WTC11 (cell line): Measurements from ENCODE around the gene BCL11B. TPM values are rescaled to one million over a fixed set of nuclear protein-coding genes. Genes with fewer than 3 reads are reported as not detected.

Experiments
- ATAC-seq: fragments of 200-7000 bp; cut with Tn5 transposase; 2 replicates; pipeline ENCODE4 v1.10.0; 2021; ENCODE audit warnings: mild to moderate bottlenecking, moderate library complexity
- CTCF ChIA-PET: fragments of 300-600 bp; sonication (Branson Sonifier 250); formaldehyde crosslinking; loops from one replicate; lab custom pipeline; 2021; ENCODE audit warnings: antibody characterized with exemption; lab: Charles Lee
- POLR2A ChIA-PET: fragments of 350-600 bp; sonication (Branson Sonifier 250); formaldehyde crosslinking; loops from one replicate; lab custom pipeline; 2021; ENCODE audit warnings: antibody characterized with exemption; lab: Charles Lee
- DNase-seq: peaks from one replicate; pipeline ENCODE4 v3.0.0; 2021; ENCODE audit warnings: low spot score
- H3K27ac Mint-ChIP-seq: 2 replicates; pipeline ENCODE4 v1.8.0; 2021; ENCODE audit warnings: mixed read lengths
- H3K27me3 Mint-ChIP-seq: 2 replicates; pipeline ENCODE4 v1.8.0; 2021; ENCODE audit warnings: low read depth, mild to moderate bottlenecking, moderate library complexity, mixed read lengths
- H3K36me3 Mint-ChIP-seq: 2 replicates; pipeline ENCODE4 v1.8.0; 2021; ENCODE audit warnings: mixed read lengths
- H3K4me1 Mint-ChIP-seq: 2 replicates; pipeline ENCODE4 v1.8.0; 2022; ENCODE audit warnings: mixed read lengths
- H3K4me3 Mint-ChIP-seq: 2 replicates; pipeline ENCODE4 v1.8.0; 2021; ENCODE audit warnings: mild to moderate bottlenecking, moderate library complexity, mixed read lengths
- H3K9me3 Mint-ChIP-seq: 2 replicates; pipeline ENCODE4 v1.8.0; 2021; ENCODE audit warnings: mixed read lengths
- AFF4 ChIP-seq: sonication (generic); formaldehyde crosslinking; IDR thresholded peaks from 2 replicates; pipeline ENCODE4 v1.8.1; 2023; ENCODE audit warnings: mild to moderate bottlenecking, missing genetic modification reagents, borderline replicate concordance
- ATF1 ChIP-seq: sonication (generic); formaldehyde crosslinking; IDR thresholded peaks from 2 replicates; pipeline ENCODE4 v1.8.1; 2023; ENCODE audit warnings: mild to moderate bottlenecking, moderate library complexity, missing genetic modification reagents
- E2F4 ChIP-seq: sonication (generic); formaldehyde crosslinking; IDR thresholded peaks from 2 replicates; pipeline ENCODE4 v1.8.1; 2022; ENCODE audit warnings: low read depth, mild to moderate bottlenecking, moderate library complexity, missing genetic modification reagents, borderline replicate concordance
- EMX1 ChIP-seq: fragments of 250-450 bp; sonication (Bioruptor Pico); IDR thresholded peaks from 2 replicates; pipeline ENCODE4 v1.8.0; 2021; ENCODE audit warnings: mild to moderate bottlenecking
- FOXJ3 ChIP-seq: sonication (generic); formaldehyde crosslinking; IDR thresholded peaks from 2 replicates; pipeline ENCODE4 v1.9.0; 2021; ENCODE audit warnings: missing genetic modification reagents, mild to moderate bottlenecking, borderline replicate concordance
- FOXP4 ChIP-seq: sonication (generic); formaldehyde crosslinking; IDR thresholded peaks from 2 replicates; pipeline ENCODE4 v1.8.0; 2022; ENCODE audit warnings: mild to moderate bottlenecking, missing genetic modification reagents
- JUN ChIP-seq: sonication (generic); formaldehyde crosslinking; IDR thresholded peaks from 2 replicates; pipeline ENCODE4 v1.8.0; 2023; ENCODE audit warnings: mild to moderate bottlenecking, missing genetic modification reagents
- PRDM15 ChIP-seq: sonication (generic); formaldehyde crosslinking; IDR thresholded peaks from 2 replicates; pipeline ENCODE4 v1.8.0; 2022; ENCODE audit warnings: missing genetic modification reagents
- SOX15 ChIP-seq: fragments of 250-450 bp; sonication (Bioruptor Pico); IDR thresholded peaks from 2 replicates; pipeline ENCODE4 v1.9.0; 2021; ENCODE audit warnings: mild to moderate bottlenecking
- ZNF232 ChIP-seq: sonication (generic); formaldehyde crosslinking; IDR thresholded peaks from 2 replicates; pipeline ENCODE4 v1.8.0; 2022; ENCODE audit warnings: mild to moderate bottlenecking, missing genetic modification reagents
- total RNA-seq: library from RNA; stranded (reverse); gene quantifications from 3 replicates; pipeline ENCODE4 v1.2.3, GENCODE V29; 2021
- TF ChIP-seq, protein P1 (sequence below): sonication (generic); formaldehyde crosslinking; conservative IDR thresholded peaks from 2 replicates; pipeline ENCODE4 v1.8.1; 2022; ENCODE audit warnings: mild to moderate bottlenecking, missing genetic modification reagents
- TF ChIP-seq, protein P2 (sequence below): sonication (generic); formaldehyde crosslinking; IDR thresholded peaks from 2 replicates; pipeline ENCODE4 v1.8.0; 2022; ENCODE audit warnings: mild to moderate bottlenecking, missing genetic modification reagents

The BCL11B gene
- total RNA-seq, 1 experiment from 2014 or later = 9.1 TPM

- ATAC-seq = no peak
Observed at GRCh38 chr14:99137001-99137700, 134.8 kb downstream of the BCL11B start.

More at GRCh38 chr14:99137001-99137700, 134.8 kb downstream of the BCL11B start:
- H3K4me3 Mint-ChIP-seq = no peak overlapping the region
- H3K27ac Mint-ChIP-seq = no peak overlapping the region
- no peaks in the 10 kb centered on the region for H3K36me3 Mint-ChIP-seq
- DNase-seq = no peak
- POLR2A ChIA-PET = no interaction called here
- H3K9me3 Mint-ChIP-seq = peaks cover 4% of the 10 kb centered on the region; the same call in 1 of the 2 replicates
- TF ChIP-seq EMX1 (CRISPR knock-in tag) (no peak), AFF4 (CRISPR knock-in tag) (no peak), E2F4 (no peak), ZNF232 (no peak), ATF1 (CRISPR knock-in tag) (no peak), SOX15 (CRISPR knock-in tag) (no peak), FOXP4 (CRISPR knock-in tag) (no peak), JUN (no peak), FOXJ3 (CRISPR knock-in tag) (no peak), PRDM15 (CRISPR knock-in tag) (no peak)
- TF ChIP-seq, protein P1, sequence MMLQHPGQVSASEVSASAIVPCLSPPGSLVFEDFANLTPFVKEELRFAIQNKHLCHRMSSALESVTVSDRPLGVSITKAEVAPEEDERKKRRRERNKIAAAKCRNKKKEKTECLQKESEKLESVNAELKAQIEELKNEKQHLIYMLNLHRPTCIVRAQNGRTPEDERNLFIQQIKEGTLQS (CRISPR knock-in tag) = no peak
- TF ChIP-seq, protein P2, sequence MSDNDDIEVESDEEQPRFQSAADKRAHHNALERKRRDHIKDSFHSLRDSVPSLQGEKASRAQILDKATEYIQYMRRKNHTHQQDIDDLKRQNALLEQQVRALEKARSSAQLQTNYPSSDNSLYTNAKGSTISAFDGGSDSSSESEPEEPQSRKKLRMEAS (CRISPR knock-in tag) = no peak
- CTCF ChIA-PET = interaction anchor here (2.4 kb wide), 1 partner anchor 15 kb away, joined by 10 read pairs; no protein-coding TSS in a partner anchor
- peaks cover 32% of the 10 kb centered on the region for H3K4me1 Mint-ChIP-seq
- H3K27me3 Mint-ChIP-seq = no peaks in the 10 kb centered on the region; the same call in 1 of the 2 replicates
